Activated CD4-positive, alpha-beta T cell treated with anti-CD3 and anti-CD28 coated beads for 4 hours (primary cell): ENCODE data around the gene ERVH48-1.
"Not testable (repeated sequence)": the region's sequence is repeated elsewhere in the genome, so short reads cannot be mapped to it uniquely, and the experiment has no call there.

ENCODE experiments used
- DNase-seq, 2 donors: peaks; one replicate each; pipeline ENCODE4 v3.0.0-alpha.2; 2020

ERVH48-1 gene

GRCh38 chr21:42925114-42925926 lies at the start of gene ERVH48-1:
ERVH48-1 (minus strand) TSS chr21:42925630; CDS start chr21:42919006, 6,624 bp downstream.
- no peak for DNase-seq

GRCh38 chr21:42973991-42974831 lies 48.8 kb upstream of the ERVH48-1 start, which contains the start of gene PKNOX1:
PKNOX1 (plus strand) TSS chr21:42974562; CDS start chr21:43004382, 29,820 bp downstream.
- peak; percentile 99 to 100 for DNase-seq

DNA sequence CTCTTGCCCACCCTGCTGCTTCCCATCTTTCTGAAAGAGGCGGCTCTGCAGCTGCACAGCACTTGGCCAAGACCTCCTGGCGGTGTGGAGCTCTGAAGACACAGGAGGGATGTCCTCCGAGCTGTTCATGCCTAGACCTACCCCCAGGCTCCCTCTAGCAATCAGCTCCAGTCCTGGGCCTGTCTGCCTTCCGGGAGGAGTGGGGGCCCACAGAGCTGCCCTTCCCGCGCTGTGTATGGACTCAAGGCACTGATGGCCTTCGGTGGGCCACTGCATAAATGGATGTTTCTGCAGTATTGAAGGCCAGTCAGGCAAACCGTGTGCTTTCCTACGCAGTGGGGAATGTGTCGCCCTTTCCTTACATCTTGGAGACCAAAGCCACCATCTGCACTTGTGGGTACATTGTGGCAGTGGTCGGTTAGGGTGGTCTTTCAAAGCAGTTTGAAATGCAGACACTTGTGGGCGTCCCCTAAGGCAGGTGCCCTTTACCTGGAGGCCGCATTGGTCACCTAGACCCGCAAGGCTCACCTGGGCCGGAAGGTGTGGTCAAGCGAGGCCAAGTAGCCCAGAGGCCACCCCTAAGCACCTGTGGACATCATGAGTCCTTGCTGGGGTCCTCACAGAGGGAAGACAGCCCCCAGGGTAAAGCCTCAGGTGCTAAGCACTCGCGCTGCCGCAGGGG lies 48.0 kb upstream of the ERVH48-1 start:
- DNase-seq, result peak; percentile 1 to 7

DNA sequence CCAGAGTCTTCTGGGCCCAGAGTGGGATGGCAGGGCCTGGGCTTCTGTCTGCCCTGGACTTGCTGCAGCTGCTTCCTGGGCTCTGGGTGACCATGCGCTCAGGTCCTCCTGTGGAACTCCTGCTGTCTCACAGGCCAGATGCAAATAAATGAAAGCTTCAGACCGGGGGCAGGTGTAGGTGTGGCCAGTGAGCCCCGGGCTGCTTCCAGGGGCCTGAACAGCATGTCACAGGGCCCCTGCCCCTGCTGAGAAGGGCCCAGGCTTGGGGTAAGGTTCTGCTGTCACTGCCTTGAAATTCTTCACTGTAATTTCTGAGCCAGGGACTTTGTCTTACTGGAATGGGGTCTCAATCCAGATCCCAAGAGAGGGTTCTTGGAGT lies 46.5 kb upstream of the ERVH48-1 start:
- no peak for DNase-seq

DNA sequence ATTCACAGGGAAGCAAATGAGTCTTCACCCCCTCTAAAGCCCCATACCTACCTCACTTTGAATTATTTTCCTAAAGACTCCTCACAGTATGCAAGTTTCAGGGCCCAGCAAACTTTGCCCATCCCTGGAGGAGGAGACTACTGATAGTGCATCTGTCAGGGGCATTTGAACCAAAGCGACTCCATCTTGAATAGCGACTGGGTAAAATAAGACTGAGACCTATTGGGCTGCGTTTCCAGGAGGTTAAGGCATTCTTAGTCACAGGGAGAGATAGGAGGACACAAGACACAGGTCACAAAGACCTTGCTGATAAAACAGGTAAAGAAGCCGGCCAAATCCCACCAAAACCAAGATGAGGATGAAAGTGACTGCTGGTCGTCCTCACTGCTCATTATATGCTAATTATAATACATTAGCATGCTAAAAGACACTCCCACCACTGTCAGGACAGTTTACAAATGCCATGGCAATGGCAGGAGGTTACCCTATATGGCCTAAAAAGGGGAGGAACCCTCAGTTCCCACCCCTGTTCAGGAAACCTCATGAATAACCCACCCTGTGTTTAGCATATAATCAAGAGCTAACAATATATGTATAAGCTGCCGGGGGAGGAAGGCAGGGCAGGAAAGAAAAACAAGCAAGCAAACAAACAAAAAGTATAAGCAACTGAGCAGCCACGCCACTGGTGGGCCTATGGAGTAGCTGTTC lies 45.7 kb upstream of the ERVH48-1 start:
- DNase-seq, result no peak

DNA sequence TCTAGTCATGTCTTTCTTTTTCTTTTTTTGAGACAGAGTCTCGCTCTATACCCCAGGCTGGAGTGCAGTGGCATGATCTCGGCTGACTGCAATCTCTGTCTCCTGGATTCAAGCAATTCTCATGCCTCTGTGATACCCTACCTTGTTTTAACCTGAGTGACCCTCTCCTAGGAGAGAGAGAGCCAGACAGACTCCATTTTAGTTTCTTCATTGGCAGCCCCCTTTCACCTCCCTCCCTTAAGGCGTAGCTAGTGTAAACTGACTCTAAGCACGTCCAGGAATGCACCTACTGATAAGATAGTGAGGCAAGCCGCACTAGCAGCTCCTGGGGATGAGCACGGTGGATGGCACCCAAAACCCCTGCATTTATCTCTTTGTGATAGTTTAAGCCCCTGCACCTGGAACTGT lies 43.8 kb upstream of the ERVH48-1 start:
- no peak for DNase-seq

GRCh38 chr21:42967616-42968015 lies 42.2 kb upstream of the ERVH48-1 start:
- not testable (repeated sequence) for DNase-seq

DNA sequence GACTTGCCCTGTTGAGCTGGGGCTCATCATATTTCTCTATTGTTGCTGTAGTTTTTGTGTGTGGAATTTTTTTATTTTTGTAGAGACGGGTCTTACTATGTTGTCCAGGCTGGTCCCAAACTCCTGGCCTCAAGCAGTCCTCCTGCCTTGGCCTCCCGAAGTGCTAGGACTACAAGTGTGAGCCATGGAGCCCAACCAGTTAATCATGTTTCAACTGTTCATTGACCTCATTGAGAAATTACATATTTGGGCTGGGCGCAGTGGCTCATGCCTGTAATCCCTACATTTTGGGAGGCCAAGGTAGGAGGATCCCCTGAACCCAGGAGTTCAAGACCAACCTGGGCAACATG lies 39.8 kb upstream of the ERVH48-1 start:
- no peak for DNase-seq

- DNase-seq, result no peak
Observed at GRCh38 chr21:42964546-42965210, 39.2 kb upstream of the ERVH48-1 start.

GRCh38 chr21:42964086-42964485 lies 38.7 kb upstream of the ERVH48-1 start:
- DNase-seq, result no peak

DNA sequence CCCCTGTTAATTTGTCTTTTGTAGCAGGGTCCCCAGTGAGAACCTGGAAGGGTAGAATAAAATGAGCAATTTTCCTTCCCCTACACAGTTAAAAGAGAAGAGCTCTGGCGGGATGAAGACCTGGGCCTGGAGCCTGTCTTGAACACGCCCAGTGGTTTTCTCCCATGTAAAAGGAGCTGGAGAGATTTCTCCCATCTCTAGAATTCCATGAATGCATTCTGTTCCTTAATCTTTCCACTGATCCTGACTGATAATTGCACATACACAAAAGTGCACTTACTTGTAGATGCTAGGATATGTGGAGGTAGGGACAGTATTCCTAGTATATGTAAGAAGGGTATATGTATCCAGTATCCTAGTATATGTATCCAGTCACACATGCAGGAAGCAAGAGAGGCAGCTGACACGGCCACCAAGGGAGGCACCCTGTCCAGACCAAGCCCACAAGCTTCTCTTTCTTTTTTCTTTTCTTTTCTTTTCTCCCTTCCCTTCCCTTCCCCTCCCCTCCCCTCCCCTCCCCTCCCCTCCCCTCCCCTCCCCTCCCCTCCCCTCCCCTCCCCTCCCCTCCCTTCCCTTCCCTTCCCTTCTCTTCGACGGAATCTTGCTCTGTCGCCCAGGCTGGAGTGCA lies 37.1 kb upstream of the ERVH48-1 start:
- no peak for DNase-seq

DNA sequence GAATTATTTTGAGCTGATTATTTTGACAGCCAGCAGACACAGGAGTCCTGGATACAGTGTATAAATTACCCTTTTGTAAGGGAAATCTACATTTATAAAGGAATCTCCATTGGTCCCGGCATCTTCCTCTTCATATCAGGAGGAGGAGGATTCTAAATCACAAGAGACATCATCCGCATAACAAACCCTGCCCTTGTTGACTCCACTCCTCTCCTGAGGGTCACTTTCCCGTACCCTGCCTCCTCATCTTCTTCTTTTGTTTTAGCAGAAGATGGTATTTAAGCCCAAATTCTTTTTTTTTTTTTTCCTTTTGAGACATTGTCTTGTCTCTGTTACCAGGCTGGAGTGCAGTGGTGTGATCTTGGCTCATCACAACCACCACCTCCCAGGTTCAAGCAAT lies 34.3 kb upstream of the ERVH48-1 start:
- no peak for DNase-seq

DNA sequence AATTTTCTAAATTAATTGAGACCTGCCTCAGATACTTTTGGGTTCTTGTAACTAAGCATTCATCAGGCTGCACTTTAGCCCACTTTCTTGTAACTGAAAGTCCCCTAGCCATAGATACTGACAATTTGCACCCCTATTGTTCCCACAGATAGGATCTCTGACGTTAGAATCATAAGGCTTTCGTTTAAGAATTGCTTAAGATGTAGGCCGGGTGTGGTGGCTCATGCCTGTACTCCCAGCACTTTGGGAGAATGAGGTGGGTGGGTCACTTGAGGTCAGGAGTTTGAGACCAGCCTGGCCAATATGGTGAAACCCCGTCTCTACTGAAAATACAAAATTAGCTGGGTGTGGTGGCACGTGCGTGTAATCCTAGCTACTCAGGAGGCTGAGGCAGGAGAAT lies 32.7 kb upstream of the ERVH48-1 start:
- DNase-seq, result not testable (repeated sequence)

DNA sequence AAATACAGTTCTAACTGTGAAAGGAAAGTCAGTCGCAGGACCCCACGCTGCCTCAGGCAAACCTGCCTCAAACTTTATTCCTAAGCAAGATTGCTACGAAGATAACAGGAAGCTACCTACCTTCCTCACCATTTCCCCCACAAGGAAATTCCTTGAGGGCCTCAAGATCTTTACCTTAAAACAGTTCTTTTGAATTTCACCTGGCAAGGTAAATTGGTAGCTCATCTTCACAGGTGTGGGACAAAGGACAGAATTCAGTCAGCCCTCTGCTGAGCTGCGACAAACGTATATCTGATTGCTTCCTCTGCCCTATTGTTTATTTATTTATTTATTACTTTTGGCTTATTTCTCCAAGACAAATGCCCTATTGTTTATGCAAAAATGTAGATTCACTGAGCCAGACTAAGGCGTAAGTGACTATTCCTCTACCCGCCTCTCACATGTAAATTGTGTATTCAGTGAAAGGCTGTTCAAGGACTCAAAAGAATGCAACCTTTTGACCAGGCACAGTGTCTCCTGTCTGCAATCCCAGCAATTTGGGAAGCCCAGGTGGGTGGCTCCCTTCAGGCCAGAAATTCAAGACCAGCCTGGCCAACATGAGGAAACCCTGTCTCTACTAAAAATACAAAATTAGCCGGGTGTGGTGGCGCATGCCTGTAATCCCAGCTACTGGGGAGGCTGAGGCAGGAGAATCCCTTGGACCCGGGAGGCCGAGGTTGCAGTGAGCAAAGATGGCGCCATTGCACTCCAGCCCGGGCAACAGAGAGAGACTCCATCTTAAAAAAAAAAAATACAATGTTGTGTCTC lies 31.6 kb upstream of the ERVH48-1 start:
- DNase-seq, result no peak

DNA sequence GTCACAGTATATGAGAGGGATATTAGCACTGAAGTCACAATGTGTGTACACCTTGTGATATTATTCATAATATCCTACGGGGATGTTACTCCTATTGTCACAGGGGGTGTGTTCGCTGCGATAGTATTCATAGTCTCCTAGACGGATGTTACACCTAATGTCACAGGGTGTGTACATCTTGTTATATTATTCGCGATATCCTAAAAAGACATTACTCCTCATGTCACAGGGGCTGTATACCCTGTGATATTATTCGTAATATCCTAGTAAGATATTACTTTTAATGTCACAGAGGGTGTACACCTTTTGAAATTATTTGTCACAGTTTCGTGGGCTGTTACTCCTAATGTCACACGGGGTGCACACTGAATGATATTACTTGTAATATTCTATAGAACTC lies 25.8 kb upstream of the ERVH48-1 start:
- not testable (repeated sequence) for DNase-seq

DNA sequence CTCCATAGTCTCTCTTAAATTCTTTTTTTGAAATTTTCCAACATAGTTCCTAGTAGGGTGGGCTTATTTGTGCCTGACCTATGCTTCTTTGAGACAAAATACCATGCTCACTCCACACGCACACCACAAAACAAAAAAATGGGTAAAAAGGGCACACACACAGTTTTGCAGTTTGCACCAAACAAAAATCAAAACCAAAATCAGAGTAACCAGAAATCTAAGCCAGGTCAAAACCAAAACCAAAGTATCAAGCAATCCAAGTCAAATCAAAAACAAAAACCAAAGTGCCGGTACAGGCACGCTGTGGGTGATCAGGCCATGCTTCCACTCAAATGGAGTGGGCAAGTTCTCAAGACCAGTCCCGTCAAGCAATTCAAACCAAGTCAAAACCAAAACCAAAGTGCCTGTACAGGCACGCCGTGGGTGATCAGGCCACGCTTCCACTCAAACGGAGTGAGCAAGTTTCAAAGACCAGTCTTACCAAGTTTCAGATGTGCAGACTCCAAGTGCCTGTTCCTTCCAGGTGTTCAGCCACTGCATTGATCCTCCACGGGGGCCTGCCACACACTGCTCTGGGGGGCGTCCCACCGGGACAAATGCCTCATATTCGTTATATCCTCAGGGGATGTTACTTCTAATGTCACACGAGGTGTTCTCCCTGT lies 23.8 kb upstream of the ERVH48-1 start:
- not testable (repeated sequence) for DNase-seq

DNA sequence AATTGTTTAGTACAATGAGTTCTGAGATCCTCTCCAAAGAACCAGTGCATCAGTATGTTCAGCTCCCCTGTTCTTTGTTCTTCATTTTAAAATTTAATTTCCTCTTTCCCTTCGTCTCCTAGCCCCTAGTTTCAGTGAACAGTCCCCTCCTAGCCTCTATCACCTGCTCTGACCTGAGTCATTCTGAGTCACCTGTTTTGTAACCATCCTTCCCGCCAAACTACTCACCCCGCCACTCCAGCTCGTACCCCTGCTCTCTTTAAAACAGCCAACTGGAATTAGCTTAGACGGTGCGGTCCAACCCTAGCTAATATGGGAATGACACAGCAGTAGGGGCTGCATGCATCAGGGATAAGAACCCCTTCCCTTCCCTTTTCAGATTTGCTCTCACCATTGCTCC lies 16.8 kb upstream of the ERVH48-1 start:
- no peak for DNase-seq

- DNase-seq, result no peak
Observed at GRCh38 chr21:42941696-42942085, 16.3 kb upstream of the ERVH48-1 start.

DNA sequence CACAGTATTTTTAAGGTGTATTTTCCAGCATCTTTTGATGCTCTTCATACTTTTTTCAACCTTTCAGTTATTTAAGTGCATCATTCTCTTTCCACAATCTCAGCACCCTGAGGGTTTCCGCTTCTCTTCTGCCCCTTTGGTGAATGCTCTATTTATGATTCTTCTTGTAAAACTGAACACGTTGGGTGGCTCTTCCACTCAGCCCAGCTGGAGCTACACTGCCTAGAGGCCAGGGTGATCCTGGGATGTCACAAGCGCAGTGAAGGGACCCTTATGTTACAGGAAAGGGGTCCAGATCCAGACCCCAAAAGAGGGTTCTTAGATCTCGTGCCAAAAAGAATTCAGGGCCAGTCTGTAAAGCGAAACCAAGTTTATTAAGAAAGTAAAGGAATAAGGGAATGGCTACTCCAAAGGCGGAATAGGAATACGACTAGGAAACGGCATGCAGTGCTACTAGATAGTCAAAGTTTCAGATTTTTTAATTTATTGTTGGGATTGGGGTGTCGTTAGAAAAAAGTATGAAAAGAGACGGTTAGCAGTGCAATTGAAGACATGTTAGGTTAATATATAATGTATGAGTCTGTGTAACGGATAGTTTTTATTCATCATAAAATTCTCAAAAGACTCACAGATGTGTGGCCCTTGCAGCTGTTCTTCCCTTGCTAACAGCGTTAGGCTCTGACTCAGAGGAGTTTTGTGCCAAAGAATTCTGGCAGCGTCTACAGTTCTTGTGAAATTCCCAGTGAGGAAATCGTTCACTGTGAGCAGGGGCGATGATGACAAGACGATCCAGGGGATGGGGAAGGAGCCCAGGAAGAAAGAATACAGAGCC lies 14.4 kb upstream of the ERVH48-1 start:
- DNase-seq, result no peak
